ENCODE measurements around the gene PPP1R36. TPM values are rescaled to one million over a fixed set of nuclear protein-coding genes. Genes with fewer than 3 reads are reported as not detected.
A peak's percentile ranks its signal among the peaks of the same experiment; 100 is the strongest.

Gene PPP1R36
- total and polyA plus RNA-seq, 2 donors from 2014 or later: 2.7 to 2.8 TPM

GRCh38 chr14:64605926-64606685, 56.3 kb downstream of the PPP1R36 start:
- Histone ChIP-seq H3K36me3 (ENCODE audit: control insufficient read depth in 2 of 3, insufficient read depth in 3 of 3, low read length in 3 of 3) (no peaks in the 10 kb centered on the region), H3K9me3 (ENCODE audit: control insufficient read depth in 2 of 3, insufficient read depth in 1 of 3, low read length in 3 of 3) (no peaks in the 10 kb centered on the region), H3K27me3 (ENCODE audit: control insufficient read depth, insufficient read depth, low read length) (no peaks in the 10 kb centered on the region), H3K9ac (ENCODE audit: low read length in 3 of 3) (no peak overlapping the region), H3K4me1 (ENCODE audit: control insufficient read depth in 2 of 3, insufficient read depth in 2 of 3, low read depth in 1 of 3, low read length in 3 of 3) (no peaks in the 10 kb centered on the region), H3K4me3 (ENCODE audit: low read length in 3 of 3) (no peak overlapping the region), H3K27ac (ENCODE audit: low read depth in 2 of 2, low read length in 2 of 2) (no peak overlapping the region)
- no peak for DNase-seq
- intact Hi-C loops (cut with DNase I): no loop called here
- no peak for FAIRE-seq
- TF ChIP-seq, protein P1, sequence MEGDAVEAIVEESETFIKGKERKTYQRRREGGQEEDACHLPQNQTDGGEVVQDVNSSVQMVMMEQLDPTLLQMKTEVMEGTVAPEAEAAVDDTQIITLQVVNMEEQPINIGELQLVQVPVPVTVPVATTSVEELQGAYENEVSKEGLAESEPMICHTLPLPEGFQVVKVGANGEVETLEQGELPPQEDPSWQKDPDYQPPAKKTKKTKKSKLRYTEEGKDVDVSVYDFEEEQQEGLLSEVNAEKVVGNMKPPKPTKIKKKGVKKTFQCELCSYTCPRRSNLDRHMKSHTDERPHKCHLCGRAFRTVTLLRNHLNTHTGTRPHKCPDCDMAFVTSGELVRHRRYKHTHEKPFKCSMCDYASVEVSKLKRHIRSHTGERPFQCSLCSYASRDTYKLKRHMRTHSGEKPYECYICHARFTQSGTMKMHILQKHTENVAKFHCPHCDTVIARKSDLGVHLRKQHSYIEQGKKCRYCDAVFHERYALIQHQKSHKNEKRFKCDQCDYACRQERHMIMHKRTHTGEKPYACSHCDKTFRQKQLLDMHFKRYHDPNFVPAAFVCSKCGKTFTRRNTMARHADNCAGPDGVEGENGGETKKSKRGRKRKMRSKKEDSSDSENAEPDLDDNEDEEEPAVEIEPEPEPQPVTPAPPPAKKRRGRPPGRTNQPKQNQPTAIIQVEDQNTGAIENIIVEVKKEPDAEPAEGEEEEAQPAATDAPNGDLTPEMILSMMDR (IDR thresholded peaks at IDR 0.05; ENCODE audit: borderline replicate concordance, extremely low read depth, insufficient read depth): no peak

DNA sequence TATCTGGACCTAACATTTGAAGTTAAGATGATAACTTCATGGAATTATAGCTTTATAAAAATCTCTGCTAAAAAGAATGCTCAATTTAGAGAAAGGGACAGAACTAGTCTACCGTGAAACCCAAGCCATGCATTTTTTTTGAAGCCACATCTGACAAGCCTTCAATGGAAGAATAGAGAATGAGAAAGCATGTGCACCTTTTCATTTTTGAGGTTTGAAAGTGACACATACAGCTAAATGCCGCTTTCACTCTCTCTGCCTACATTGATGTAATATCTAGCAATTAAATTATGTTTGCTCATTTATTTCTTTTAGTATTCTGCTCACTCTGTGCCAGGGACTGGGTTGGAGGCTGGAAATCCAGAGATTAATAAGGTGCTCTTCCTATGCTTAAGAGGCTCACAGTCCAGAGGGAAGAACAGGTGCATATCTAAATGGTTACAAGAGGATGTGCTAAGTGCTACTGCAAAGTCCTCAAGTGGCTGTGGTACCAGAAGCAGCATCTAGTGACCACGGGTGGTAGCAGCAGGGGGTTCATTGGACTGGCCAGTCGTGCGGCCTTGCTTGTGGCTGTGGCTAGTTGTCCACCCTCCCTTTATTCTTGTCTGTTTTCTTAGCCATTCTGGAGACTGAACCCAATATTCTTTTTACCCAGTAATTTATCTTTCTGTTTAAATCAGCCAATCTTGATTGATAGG, 60.4 kb downstream of the PPP1R36 start:
- intact Hi-C loops (cut with DNase I): no loop called here
- H3K36me3 ChIP-seq (ENCODE audit: control insufficient read depth in 2 of 3, insufficient read depth in 3 of 3, low read length in 3 of 3): no peaks in the 10 kb centered on the region
- H3K9me3 ChIP-seq (ENCODE audit: control insufficient read depth in 2 of 3, insufficient read depth in 1 of 3, low read length in 3 of 3): no peaks in the 10 kb centered on the region
- no peaks in the 10 kb centered on the region for H3K4me1 ChIP-seq (ENCODE audit: control insufficient read depth in 2 of 3, insufficient read depth in 2 of 3, low read depth in 1 of 3, low read length in 3 of 3)
- TF ChIP-seq, protein P1 (IDR thresholded peaks at IDR 0.05; ENCODE audit: borderline replicate concordance, extremely low read depth, insufficient read depth): no peak
- FAIRE-seq (no peak), DNase-seq (no peak)
- H3K27me3 ChIP-seq (ENCODE audit: control insufficient read depth, insufficient read depth, low read length): no peaks in the 10 kb centered on the region
- no peak overlapping the region for H3K27ac ChIP-seq (ENCODE audit: low read depth in 2 of 2, low read length in 2 of 2)
- H3K9ac ChIP-seq (ENCODE audit: low read length in 3 of 3): no peak overlapping the region
- no peak overlapping the region for H3K4me3 ChIP-seq (ENCODE audit: low read length in 3 of 3)

- DNase-seq: peak in 2 of 5 donors; percentile 19 to 41
- no peak overlapping the region for H3K9ac ChIP-seq (ENCODE audit: low read length in 3 of 3)
- H3K27ac ChIP-seq (ENCODE audit: low read depth in 2 of 2, low read length in 2 of 2): no peak overlapping the region
- intact Hi-C loops (cut with DNase I): no loop called here
- no peaks in the 10 kb centered on the region for H3K9me3 ChIP-seq (ENCODE audit: control insufficient read depth in 2 of 3, insufficient read depth in 1 of 3, low read length in 3 of 3)
- TF ChIP-seq, protein P1 (IDR thresholded peaks at IDR 0.05; ENCODE audit: borderline replicate concordance, extremely low read depth, insufficient read depth): no peak
- H3K27me3 ChIP-seq (ENCODE audit: control insufficient read depth, insufficient read depth, low read length): no peaks in the 10 kb centered on the region
- no peaks in the 10 kb centered on the region for H3K4me1 ChIP-seq (ENCODE audit: control insufficient read depth in 2 of 3, insufficient read depth in 2 of 3, low read depth in 1 of 3, low read length in 3 of 3)
- no peak for FAIRE-seq
- H3K36me3 ChIP-seq (ENCODE audit: control insufficient read depth in 2 of 3, insufficient read depth in 3 of 3, low read length in 3 of 3): no peaks in the 10 kb centered on the region
- H3K4me3 ChIP-seq (ENCODE audit: low read length in 3 of 3): no peak overlapping the region
Observed at GRCh38 chr14:64611358-64612020, 61.7 kb downstream of the PPP1R36 start.
